ENCODE measurements around the gene NMNAT3. TPM values are rescaled to one million over a fixed set of nuclear protein-coding genes. Genes with fewer than 3 reads are reported as not detected.
A peak's percentile ranks its signal among the peaks of the same experiment; 100 is the strongest.
"Not testable (repeated sequence)": the region's sequence is repeated elsewhere in the genome, so short reads cannot be mapped to it uniquely, and the experiment has no call there.

The NMNAT3 gene
- total RNA-seq, 2 donors from 2014 or later: 2.7 to 7.3 TPM

DNA sequence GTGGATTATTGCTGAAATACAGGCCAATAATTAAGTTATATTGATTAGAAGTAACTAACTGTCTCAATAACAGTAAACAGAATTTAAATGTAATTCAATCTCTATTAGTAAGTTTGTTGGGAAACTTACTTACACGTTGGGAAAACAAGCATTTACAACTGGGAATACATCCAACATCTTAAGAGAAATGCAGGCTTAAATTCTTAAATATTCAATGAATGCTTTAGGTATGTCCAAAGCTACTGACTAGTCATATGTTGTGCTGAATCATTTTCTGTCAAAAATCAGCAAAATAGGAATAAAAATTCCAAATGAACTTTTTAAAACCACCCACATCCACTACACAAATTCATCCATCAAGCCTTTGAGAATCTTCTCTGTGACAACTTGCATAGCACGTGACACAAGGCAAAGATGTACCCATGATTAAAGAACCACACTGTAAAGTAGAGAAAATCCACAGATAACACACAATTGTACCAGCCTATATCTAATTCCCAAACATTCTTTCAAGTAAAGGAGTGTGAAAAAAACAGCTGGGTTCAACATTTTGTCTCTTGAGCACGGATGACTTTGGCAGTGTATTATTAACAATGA is 60.0 kb downstream of the NMNAT3 start:
- H3K9me3 Mint-ChIP-seq: peaks cover 3 to 4% of the 10 kb centered on the region in 2 donors
- H3K27ac Mint-ChIP-seq: no peak overlapping the region
- no peak for DNase-seq (ENCODE audit: low spot score in 2 of 2)
- ATAC-seq: no peak
- no peaks in the 10 kb centered on the region for H3K36me3 Mint-ChIP-seq

DNA sequence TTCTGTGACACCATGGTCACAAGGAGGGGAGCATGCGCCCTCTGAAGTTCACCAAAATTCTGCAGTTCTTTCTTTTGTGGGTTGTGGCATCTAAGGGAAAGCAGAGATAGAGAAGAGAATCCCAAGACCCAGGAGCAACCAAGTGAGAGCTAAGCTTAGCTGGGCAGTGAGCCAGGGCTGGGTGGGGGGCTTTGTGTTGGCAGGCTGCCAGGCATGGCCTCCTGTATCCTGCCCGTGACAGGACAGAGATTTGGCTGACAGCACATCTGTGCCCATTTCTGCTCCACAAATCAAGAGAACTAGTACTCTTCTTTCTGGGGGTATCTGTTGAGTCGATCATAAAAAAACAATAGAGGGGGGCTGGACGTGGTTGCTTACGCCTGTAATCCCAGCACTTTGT is 66.2 kb downstream of the NMNAT3 start:
- Mint-ChIP-seq H3K36me3 (peaks cover 0 to 6% of the 10 kb centered on the region in 2 donors), H3K27ac (no peak overlapping the region), H3K9me3 (no peaks in the 10 kb centered on the region)
- no peak for ATAC-seq
- no peak for DNase-seq (ENCODE audit: low spot score in 2 of 2)

DNA sequence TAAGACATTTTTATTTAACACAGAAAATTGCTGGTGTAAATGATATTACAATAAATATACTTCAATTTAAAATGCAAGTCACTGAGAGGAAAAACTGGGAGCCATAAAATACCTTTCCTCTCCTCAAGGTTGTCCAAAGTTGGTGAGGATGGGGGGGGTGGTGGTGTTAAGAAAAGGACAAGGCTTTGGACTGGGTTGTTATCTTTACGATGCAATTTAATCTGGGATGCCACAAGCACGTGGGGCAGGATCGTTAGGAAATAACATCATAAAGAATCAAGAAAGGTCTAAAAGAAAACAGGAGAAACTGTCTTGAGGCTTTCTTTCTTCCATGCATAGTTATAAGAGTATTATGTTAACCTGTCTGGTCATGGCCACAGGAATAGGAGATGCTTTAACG is 66.9 kb downstream of the NMNAT3 start:
- peaks cover 0 to 6% of the 10 kb centered on the region in 2 donors for H3K36me3 Mint-ChIP-seq
- no peak overlapping the region for H3K27ac Mint-ChIP-seq
- DNase-seq (ENCODE audit: low spot score in 2 of 2) (no peak), ATAC-seq (no peak)
- no peaks in the 10 kb centered on the region for H3K9me3 Mint-ChIP-seq

DNA sequence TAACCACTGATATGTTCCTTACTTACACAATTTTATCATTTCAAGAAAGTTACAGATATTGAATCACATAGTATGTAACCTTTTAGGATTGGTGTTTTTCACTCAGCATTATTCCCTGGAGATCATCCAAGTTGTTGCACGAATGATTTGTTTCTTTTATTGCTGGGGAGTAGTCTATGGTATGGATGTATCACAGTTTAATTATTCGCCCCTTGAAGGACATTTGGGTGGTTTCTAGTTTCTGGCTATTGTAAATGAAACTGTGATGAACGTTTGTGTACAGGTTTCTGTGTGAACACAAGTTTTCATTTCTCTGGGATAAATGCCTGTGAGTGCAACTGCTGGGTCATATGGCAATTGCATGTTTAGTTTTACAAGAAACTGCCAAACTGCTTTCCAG is 68.8 kb downstream of the NMNAT3 start:
- DNase-seq (ENCODE audit: low spot score in 2 of 2) (no peak), ATAC-seq (no peak)
- Mint-ChIP-seq H3K36me3 (peaks cover 0 to 6% of the 10 kb centered on the region in 2 donors), H3K9me3 (no peaks in the 10 kb centered on the region), H3K27ac (no peak overlapping the region)

DNA sequence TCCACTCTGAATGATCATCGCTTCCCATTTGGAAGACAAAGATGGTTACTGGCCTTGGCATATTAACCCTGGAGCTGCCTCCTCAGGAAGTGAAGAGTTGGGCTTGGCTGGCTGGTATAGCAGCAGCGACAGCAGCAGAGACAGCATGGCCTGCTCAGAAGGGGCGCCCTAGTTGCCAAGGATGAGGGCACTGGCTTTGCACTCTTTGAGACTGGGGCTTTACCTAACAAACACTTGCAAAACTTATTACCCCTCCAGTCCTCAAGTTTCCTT is 69.7 kb downstream of the NMNAT3 start:
- H3K9me3 Mint-ChIP-seq: no peaks in the 10 kb centered on the region
- DNase-seq (ENCODE audit: low spot score in 2 of 2) (no peak), ATAC-seq (no peak)
- no peak overlapping the region for H3K27ac Mint-ChIP-seq
- H3K36me3 Mint-ChIP-seq: peaks cover 0 to 6% of the 10 kb centered on the region in 2 donors

DNA sequence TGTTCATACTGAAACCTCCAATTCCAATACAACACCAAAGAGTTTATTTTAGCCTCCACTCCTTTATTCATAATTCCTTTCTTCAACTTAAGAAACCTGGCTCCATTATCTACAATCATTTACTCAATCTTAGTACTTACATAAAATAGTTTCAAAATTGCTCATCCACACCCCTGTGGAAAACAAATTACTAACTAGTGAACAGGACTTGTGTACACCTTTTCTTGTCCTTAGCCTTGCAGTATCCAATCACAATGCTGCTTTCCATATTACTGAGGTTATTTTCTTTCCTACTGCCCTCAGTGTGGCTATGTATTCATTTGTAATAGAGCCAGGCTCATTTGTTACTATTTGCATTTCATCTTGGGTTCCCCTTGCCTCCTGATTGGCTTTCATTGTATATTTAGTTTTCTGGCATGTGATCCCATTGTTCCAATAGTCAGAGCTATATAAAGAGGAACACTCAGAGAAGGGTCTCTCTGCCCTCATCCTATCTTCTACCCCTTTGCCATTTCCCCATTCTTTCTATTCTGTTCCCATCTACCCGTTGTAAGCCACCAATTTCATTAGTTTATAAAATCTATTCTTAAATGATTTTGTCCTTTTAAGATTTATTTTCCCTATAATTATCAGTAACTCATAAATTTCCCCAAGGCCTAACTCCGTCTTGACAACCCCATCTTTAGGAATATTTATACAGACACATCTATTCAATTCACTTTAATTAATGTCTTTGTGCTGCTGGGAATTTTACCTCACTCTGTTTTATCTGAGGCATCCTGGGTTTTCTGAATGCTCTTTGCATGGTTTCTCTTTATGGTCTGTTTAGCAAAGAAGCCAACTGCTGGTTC is 70.3 kb downstream of the NMNAT3 start:
- ATAC-seq (peak in 1 of 2 donors; percentile 55), DNase-seq (ENCODE audit: low spot score in 2 of 2) (no peak)
- Mint-ChIP-seq H3K36me3 (peaks cover 0 to 6% of the 10 kb centered on the region in 2 donors), H3K9me3 (no peaks in the 10 kb centered on the region), H3K27ac (no peak overlapping the region)

GRCh38 chr3:139602003-139602402 is 75.8 kb downstream of the NMNAT3 start:
- ATAC-seq (no peak), DNase-seq (ENCODE audit: low spot score in 2 of 2) (no peak)
- H3K9me3 Mint-ChIP-seq: no peaks in the 10 kb centered on the region
- H3K27ac Mint-ChIP-seq: no peak overlapping the region
- H3K36me3 Mint-ChIP-seq: no peaks in the 10 kb centered on the region

- no peak overlapping the region for H3K27ac Mint-ChIP-seq
- H3K36me3 Mint-ChIP-seq: no peaks in the 10 kb centered on the region
- no peaks in the 10 kb centered on the region for H3K9me3 Mint-ChIP-seq
- ATAC-seq (no peak), DNase-seq (ENCODE audit: low spot score in 2 of 2) (no peak)
Observed at GRCh38 chr3:139601191-139601961, 76.4 kb downstream of the NMNAT3 start.

DNA sequence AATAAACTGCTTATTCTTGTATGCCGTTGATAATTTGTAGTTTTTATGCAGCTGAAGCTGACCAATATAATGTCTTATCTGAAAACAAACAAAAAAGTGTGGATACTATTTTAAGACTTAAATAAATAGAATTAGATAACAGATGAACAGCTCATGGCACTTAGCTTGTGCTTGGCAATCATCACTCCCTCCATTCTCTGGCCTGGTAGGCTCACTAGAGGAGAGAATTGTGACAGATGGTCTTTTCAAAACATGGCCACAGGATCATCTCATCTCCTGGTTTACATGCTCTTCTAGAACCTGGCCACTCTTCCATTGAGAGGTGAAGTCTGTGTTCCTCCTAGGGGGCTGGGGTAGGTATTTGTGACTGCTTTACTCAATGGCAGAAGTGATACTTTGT is 79.8 kb downstream of the NMNAT3 start:
- H3K27ac Mint-ChIP-seq: no peak overlapping the region
- DNase-seq (ENCODE audit: low spot score in 2 of 2) (no peak), ATAC-seq (no peak)
- H3K36me3 Mint-ChIP-seq: no peaks in the 10 kb centered on the region
- H3K9me3 Mint-ChIP-seq: no peaks in the 10 kb centered on the region

DNA sequence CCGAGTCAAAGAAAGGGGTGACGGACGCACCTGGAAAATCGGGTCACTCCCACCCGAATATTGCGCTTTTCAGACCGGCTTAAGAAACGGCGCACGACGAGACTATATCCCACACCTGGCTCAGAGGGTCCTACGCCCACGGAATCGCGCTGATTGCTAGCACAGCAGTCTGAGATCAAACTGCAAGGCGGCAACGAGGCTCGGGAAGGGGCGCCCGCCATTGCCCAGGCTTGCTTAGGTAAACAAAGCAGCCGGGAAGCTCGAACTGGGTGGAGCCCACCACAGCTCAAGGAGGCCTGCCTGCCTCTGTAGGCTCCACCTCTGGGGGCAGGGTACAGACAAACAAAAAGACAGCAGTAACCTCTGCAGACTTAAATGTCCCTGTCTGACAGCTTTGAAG is 86.6 kb downstream of the NMNAT3 start:
- not testable (repeated sequence) for H3K36me3 Mint-ChIP-seq

GRCh38 chr3:139588450-139588849 is 89.3 kb downstream of the NMNAT3 start:
- H3K36me3 Mint-ChIP-seq: no peaks in the 10 kb centered on the region
- H3K27ac Mint-ChIP-seq: no peak overlapping the region
- no peak for ATAC-seq
- no peak for DNase-seq (ENCODE audit: low spot score in 2 of 2)
- peaks cover 0 to 7% of the 10 kb centered on the region in 2 donors for H3K9me3 Mint-ChIP-seq

More for the DNA sequence above, 86.6 kb downstream of the NMNAT3 start:
- not testable (repeated sequence) for H3K9me3 Mint-ChIP-seq; ATAC-seq; DNase-seq (ENCODE audit: low spot score in 2 of 2); H3K27ac Mint-ChIP-seq

DNA sequence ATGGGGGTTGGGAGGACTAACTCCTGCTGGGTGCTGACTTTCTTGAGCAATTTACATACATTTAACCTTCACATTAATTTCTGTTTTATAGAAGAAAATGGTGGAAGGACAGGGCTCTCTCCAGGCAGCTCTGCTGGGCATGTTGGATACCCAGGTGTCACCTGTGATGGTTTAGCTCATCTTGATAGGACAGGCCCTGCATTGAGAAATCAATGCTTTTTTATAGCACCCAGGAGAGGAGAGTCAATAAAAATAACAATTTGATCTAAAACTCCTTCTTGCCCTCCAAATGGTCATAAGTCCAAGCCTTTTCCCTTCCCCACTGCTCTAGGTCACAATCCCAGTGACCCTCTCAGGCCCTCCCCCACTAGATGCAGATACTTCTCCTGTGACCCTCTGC is 90.0 kb downstream of the NMNAT3 start:
- no peaks in the 10 kb centered on the region for H3K36me3 Mint-ChIP-seq
- no peak overlapping the region for H3K27ac Mint-ChIP-seq
- ATAC-seq (no peak), DNase-seq (ENCODE audit: low spot score in 2 of 2) (no peak)
- H3K9me3 Mint-ChIP-seq: peaks cover 0 to 7% of the 10 kb centered on the region in 2 donors

DNA sequence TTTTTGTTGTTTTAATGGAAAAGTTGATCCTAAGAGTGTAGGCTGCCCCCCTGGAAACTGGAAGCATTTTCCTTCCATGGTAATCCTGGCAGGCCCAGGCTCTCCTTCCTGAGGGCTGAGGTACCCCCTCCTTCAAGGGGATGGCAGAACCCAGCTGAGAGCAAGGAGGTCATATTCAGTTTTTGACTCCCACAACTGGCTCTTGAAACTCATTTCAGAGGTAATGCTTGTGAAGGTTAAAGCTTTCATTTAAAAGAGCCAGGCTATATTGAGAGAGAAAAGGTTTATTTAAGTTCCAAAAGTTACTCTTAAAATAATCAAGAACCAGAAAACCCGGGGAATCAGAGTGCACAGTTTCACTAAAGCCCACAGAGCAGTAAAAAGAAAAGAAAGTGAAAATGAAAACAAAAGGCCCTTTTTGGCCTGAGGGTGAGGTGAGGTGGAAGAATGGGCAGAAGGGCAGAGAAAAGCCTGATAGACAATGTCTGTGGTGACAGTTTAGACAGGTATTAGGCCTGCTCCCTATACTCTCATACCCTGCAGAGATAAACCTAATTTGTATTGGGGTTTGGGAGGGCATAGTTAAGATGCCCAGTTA is 91.3 kb downstream of the NMNAT3 start:
- Mint-ChIP-seq H3K36me3 (no peaks in the 10 kb centered on the region), H3K9me3 (peaks cover 0 to 7% of the 10 kb centered on the region in 2 donors), H3K27ac (no peak overlapping the region)
- no peak for ATAC-seq
- DNase-seq (ENCODE audit: low spot score in 2 of 2): no peak

DNA sequence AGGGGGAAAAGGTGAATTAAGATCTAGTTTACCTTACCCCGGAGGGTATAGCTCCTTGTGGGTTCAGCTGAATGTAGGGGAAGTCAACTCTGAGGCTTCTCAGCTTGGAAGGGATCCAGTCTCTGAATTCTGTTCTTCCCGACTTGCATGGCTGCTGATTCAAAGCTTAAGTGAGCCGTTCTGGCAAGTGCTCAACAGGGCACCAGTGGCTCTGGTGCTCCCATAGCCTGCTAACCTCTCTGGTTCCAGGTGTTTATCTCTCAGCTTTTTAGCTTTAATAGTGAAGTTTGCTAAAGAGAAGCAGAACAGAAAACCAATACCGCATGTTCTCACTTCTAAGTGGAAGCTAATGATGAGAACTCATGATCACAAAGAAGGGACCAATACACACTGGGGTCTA is 92.0 kb downstream of the NMNAT3 start:
- no peaks in the 10 kb centered on the region for H3K36me3 Mint-ChIP-seq
- peaks cover 0 to 7% of the 10 kb centered on the region in 2 donors for H3K9me3 Mint-ChIP-seq
- ATAC-seq (no peak), DNase-seq (ENCODE audit: low spot score in 2 of 2) (no peak)
- no peak overlapping the region for H3K27ac Mint-ChIP-seq

GRCh38 chr3:139583651-139584050 is 94.1 kb downstream of the NMNAT3 start:
- not testable (repeated sequence) for H3K36me3 Mint-ChIP-seq; ATAC-seq; DNase-seq (ENCODE audit: low spot score in 2 of 2); H3K9me3 Mint-ChIP-seq; H3K27ac Mint-ChIP-seq

- H3K9me3 Mint-ChIP-seq: no peaks in the 10 kb centered on the region
- H3K36me3 Mint-ChIP-seq: no peaks in the 10 kb centered on the region
- no peak for ATAC-seq
- no peak overlapping the region for H3K27ac Mint-ChIP-seq
- no peak for DNase-seq (ENCODE audit: low spot score in 2 of 2)
Observed at GRCh38 chr3:139578783-139579182, 99.0 kb downstream of the NMNAT3 start.

GRCh38 chr3:139577909-139578308 is 99.9 kb downstream of the NMNAT3 start:
- Mint-ChIP-seq H3K27ac (no peak overlapping the region), H3K9me3 (no peaks in the 10 kb centered on the region), H3K36me3 (no peaks in the 10 kb centered on the region)
- DNase-seq (ENCODE audit: low spot score in 2 of 2) (no peak), ATAC-seq (no peak)
